ENCODE data around the gene NDOR1.

NDOR1 gene

GRCh38 chr9:137199411-137200121, 5.9 kb upstream of the NDOR1 start:
- DNase-seq (ENCODE audit: low read depth) = no peak

GRCh38 chr9:137200311-137201204, 4.9 kb upstream of the NDOR1 start, which contains the start of gene TPRN:
TSS of gene TPRN (minus strand) at chr9:137200741. CDS start at chr9:137200711, 30 bp downstream.
- peak; percentile 98 for DNase-seq (ENCODE audit: low read depth)

- DNase-seq (ENCODE audit: low read depth) = no peak
These were observed 4.2 kb upstream of the NDOR1 start for GRCh38 chr9:137201205-137201868.

GRCh38 chr9:137202966-137203365, 2.5 kb upstream of the NDOR1 start:
- DNase-seq (ENCODE audit: low read depth) = no peak

- no peak for DNase-seq (ENCODE audit: low read depth)
These were observed 772 bp upstream of the NDOR1 start for GRCh38 chr9:137204731-137205125.

- no peak for DNase-seq (ENCODE audit: low read depth)
These were observed 1.1 kb downstream of the NDOR1 start for GRCh38 chr9:137206602-137207001.

GRCh38 chr9:137211532-137211931, 6.0 kb downstream of the NDOR1 start:
- DNase-seq (ENCODE audit: low read depth) = no peak

GRCh38 chr9:137212520-137212919, 7.0 kb downstream of the NDOR1 start:
- no peak for DNase-seq (ENCODE audit: low read depth)

- no peak for DNase-seq (ENCODE audit: low read depth)
These were observed 7.9 kb downstream of the NDOR1 start for GRCh38 chr9:137213160-137214060.

- no peak for DNase-seq (ENCODE audit: low read depth)
These were observed 9.1 kb downstream of the NDOR1 start for GRCh38 chr9:137214620-137215019.

- DNase-seq (ENCODE audit: low read depth) = no peak
These were observed 9.9 kb downstream of the NDOR1 start for GRCh38 chr9:137215196-137215986.

- DNase-seq (ENCODE audit: low read depth) = no peak
These were observed 10.9 kb downstream of the NDOR1 start for GRCh38 chr9:137216188-137216965.

GRCh38 chr9:137217276-137218211, 12.0 kb downstream of the NDOR1 start:
- DNase-seq (ENCODE audit: low read depth) = no peak

- no peak for DNase-seq (ENCODE audit: low read depth)
These were observed 12.8 kb downstream of the NDOR1 start for GRCh38 chr9:137218212-137218753.

- DNase-seq (ENCODE audit: low read depth) = no peak
These were observed 13.3 kb downstream of the NDOR1 start for GRCh38 chr9:137218754-137219271.

- DNase-seq (ENCODE audit: low read depth) = no peak
These were observed 14.3 kb downstream of the NDOR1 start for GRCh38 chr9:137219757-137220316.

GRCh38 chr9:137220317-137221094, 15.0 kb downstream of the NDOR1 start:
- no peak for DNase-seq (ENCODE audit: low read depth)
